NCI-H774 (cell line): ENCODE measurements around the gene MESD.

ENCODE experiments used
- DNase-seq: peaks from one replicate; lab custom pipeline; 2025; lab: John Stamatoyannopoulos, UW

Gene MESD

DNA sequence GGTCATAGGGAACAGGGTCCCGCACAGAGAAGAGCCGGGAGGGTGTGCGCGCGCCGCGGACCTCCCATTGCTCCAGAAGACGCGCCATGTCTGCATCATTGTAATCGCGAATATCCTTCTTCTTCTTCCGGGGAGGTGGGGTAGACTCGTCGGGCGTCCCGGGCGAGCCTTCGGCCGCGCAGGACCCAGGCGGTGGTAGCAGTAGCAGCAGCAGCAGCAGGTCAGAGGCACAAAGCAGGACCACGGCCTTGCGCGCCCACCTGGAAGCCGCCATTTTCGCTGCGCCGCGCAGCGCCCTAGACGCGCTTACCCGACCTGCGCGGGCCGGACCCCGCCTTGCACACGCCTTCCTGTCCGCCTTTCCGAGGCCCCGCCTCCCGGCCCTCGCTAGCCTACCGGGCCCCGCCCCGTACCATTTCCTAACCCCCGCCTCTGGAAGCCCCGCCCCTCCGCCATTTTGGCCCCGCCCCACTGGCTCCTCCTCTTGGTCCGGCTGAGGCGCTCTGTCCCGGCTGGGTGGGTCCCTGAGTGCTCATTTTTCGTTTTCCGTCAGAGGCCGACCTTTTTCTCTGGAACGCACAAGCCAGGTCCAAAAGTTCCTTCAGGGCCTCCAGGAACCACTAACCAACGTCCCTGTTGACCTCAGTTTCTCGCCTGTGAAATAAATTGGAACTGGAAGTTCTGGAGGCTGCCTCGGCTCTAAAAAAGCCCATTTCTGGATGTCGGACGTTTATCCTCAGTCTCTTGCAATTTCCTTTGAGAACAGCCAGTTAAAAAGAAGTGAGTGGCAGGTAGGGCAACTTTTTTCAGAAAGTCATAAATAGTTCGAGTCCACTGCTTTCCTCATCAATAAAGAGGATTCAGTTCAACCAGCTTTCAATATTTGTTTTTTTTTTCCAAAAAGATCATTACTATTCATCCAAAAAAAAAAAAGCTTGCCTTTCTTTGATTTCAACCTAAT, at the start of gene MESD:
Gene MESD, minus strand, starts transcription at position 302 of the 961 bp plus-strand sequence. Its CDS starts 28 bp downstream, at position 274.
- peak; percentile 90 for DNase-seq

DNA sequence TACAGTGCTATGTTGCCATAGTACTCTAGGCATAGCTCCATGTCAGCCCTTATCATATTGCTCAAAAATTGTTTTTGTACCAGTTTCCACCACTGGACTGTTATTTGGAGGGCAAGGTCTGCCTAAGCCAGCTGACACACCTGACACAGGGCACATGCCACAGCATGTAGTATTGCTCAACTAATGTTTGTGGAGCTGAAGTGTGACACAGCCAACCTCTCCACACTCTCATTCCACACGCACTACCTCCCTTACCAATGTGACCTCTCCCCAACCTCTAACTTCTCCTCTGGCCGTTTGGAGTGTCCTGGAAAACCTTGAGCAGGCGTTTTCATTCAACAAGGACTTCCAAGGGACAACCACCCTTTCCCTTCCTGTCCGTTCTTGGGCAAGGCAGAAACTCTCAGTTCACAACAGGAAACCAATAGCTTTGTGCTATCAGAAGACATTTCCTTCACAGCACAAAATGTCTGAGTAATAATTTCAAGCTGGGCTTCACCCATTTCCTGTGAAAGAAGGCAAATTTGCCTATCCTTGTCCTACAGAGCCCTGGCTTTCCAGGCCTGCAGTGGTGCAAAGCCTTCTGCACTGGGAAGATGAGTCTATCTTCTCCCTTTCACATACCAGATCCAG, 49.5 kb upstream of the MESD start:
- no peak for DNase-seq

DNA sequence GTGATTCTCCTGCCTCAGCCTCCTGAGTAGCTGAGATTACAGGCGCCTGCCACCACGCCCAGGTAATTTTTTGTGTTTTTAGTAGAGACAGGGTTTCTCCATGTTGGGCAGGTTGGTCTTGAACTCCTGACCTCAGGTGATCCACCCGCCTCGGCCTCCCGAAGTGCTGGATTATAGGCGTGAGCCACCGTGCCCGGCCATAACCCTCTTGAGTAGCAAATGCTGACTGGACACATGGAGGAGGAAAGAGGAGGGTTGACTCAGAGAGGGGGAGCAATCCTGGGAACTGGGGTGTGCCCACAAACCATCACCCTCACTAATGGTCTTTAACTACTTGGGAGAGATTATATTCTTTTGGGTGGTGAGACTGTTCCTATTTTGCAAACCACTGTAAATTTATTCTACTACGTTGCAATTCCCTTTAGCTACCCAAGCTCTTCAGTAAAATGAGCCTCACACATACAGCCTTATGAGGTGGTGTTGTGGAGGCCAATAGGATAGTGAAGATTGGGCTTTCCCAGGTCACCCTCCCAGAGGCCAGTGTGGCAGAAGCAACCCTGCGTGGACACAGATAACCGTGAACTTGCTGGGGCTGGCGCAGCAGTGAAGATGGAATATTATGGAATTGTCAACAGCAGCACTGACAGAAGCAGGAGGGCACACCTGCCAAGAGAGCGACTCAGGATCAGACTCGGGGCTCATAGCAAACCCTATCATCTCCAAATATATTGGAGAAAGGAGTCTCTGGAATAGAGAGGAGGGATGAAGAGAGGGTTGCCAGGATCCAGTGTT, 48.5 kb upstream of the MESD start:
- no peak for DNase-seq

DNA sequence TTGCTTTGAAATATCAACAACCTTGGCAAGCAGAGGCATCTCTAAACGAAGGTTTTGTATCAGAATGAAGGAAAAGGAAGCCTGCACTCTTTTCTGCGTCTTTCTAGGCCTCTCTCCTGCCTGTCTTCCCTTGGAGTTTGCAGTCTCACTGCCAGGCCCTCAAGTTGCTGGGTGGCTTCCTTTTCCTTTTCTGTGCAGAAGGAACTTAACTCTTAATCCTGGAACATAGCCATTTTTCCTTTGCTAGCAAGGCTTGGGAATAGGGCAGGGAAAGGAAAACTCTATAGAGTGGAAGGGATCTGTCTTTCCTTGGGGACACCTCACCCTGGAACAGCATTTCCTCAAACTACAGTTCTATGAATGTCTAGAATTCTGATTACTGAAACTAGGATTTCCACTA, 43.9 kb upstream of the MESD start:
- no peak for DNase-seq

DNA sequence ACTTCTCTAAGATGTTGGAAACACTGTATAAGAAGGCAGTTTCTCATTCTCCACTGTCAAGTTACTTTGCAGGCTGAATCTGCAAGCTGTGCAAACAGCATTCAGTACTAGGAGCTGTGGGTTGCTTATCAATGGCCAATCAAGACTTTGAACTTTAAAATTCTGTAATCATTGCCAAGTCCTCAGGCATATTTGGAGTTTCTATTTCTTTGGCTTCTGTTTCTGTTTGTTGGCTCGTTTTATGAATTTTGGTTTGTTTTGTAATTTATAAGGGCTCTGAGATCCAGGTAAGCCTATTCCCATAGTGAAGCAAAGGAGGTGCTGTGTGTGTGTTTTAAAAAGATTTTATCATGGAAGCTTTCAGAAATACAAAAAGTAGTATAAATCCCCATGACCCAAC, 43.2 kb upstream of the MESD start:
- no peak for DNase-seq

DNA sequence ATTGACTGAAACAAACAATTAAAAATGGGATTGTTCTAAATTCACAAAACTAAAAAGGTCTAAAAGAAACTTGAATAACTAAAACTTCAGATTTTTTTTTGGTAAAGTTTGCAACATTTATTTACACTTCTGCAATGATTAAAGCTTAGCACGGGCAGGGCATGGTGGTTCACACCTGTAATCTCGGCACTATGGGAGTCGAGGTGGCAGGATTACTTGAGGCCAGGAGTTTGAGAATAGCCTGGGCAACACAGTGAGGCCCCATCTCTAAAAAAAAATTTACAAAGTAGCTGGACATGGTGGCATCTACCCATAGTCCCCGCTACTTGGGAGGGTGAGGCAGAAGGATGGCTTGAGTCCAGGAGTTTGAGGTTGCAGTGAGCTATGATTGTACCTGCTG, 42.7 kb upstream of the MESD start:
- no peak for DNase-seq

DNA sequence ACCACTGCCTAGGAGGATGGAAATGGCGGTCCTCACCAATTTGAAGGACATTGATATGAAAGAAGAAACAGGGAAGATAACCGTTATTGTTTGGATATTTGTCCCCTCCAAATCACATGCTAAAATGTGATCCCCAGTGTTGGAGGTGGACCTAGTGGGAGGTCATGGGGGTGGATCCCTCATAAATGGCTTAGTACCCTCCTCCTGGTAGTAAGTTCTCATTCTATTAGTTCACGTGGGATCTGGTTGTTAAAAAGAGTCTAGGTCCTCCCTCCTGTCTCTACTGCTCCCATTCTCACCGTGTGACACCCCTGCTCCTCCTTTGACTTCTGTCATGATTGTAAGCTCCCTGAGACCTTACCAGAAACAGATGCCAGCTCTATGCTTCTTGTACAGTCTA, 41.6 kb upstream of the MESD start:
- DNase-seq = no peak

DNA sequence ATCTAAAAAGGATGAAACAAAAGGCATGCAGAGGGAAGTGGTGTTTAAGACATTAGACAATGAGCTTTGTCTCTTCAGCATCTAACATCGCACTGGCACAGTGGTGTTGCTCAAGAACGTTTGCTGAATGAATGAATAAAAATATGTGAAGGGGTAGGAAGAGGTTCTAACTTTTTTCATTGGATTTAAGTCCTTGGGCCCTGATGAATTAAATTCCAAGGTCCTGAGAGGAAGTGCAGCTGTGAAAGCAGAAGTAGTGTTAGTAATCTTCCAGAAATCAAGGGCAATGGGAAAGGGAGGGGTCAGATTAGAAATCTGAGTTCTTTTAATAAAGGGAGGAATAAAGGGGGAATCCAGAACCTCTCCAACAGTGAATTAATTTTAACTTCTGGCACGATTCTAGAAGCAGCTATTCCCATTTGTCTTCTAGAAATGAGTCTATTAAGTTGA, 40.7 kb upstream of the MESD start:
- DNase-seq = no peak

DNA sequence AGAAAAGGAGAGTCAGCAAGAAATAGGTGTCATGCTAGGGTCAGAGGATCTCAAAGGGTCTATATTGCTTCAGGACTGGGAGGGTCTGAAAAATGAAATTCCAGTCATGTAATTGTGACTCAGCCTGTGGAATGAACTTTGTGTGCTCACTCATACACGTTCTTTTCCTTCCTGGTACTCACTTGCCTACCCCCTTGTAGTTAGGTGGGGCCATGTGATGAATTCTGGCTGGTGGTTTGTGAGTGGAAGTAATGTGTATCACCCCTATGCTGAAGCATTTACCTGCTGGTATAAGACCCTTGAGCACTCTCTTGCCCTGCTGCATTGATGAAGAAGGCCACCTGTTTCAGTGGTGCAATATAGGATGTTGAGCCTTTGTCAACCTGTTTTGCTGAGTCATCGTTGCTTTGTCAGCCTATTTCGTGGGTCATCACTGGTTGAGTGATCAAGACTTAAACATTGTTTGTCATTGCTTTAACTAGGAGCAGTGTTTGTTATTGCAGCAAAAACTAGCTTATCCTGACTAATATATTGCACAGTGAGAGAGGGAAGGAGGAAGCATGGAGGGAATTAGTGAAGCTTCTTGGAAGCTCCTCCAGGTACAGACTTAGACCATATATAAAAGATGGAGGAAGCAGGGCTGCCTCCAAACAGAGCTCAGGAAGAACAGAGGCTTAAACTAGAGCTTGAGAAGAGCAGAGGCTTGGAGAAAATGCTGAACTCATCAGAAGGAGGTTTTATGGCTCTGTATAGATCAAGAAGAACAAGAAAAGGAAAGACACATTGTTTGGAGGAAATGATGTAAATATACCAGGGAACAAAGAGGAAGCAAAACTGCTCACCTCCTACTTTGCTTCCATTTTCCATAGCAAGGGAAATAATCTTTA, 40.0 kb upstream of the MESD start:
- DNase-seq = no peak

DNA sequence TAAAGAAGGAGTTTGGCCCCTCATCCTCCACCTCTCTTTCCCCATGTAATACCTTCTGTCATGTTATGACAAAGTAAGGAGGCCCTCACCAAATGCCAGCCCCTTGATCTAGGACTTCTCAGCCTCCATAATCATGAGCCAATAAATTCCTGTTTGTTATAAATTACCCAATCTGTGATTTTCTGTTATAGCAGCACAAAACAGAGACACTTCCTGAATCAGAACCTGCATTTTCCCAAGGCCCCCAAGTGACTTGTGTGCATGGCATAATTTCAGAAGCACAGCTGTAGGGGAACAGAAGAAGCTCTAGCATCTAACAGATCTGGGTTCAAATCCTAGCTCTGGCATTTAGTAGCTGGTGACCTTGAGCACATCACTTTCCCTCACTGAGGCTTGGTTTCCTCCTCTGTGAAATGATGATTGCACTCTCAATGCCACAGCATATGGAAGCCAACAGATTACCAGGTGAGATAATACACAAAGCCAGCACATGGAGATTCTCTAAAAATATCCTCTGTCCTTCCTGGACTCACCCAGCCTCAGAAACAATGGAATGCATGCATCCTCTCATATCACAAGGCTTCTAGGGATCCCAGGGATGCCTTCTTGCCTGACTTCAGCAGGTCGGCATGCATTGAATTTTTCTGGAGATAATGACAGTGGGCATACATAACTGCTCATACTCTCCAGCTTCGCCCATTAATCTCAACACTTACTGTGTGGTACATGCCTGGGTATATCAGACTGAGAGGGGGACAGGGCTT, 37.4 kb upstream of the MESD start:
- DNase-seq = no peak

DNA sequence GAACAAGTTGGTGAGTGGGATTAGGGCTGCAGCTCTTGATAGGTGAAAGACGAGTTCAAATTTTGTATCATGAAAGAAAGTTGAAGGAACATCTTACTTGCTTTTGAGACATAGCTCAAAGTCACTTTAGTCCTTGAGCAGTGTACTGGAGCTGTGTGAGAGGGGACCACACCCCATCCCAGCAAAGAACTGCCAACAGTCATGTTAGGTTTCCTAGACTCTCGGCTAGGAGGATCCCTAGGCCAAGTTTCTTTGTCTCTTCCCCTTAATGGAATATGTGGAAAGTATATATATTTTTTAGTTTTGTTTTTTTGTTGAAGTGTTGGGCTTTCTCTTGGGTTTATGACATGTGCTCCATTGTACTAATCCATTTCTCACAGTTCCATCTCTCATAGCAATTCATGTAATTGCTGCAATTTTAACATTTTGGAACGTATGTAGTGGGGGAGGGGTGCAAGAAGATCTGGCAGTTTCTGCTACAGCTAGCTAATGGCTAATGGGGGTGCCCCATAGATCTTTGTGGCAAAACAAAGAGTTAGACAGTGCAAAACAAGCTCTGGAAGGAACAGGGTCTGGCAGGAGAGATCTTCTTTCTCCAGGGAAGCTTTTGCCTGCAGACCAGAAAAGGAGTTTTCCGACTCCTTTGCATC, 36.2 kb upstream of the MESD start:
- DNase-seq = no peak

DNA sequence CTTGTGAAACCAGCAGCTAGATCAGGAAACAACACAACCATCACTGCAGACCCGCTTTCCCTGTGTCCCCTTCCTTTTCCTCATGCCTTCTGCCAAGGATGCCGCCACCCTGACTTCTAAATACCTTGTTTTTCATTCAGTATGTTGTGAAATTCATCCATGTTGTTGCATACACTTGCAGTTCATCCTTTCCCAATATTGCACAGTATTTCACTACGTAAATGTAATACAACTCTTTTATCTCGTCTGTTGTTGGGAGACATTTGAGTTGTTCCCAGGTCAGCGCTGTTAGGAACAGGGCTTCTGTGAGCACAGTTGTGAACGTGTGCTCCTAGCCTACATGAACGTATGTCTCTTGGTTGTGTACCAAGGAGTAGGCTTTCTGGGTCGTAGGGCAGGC, 35.3 kb upstream of the MESD start:
- DNase-seq = no peak

DNA sequence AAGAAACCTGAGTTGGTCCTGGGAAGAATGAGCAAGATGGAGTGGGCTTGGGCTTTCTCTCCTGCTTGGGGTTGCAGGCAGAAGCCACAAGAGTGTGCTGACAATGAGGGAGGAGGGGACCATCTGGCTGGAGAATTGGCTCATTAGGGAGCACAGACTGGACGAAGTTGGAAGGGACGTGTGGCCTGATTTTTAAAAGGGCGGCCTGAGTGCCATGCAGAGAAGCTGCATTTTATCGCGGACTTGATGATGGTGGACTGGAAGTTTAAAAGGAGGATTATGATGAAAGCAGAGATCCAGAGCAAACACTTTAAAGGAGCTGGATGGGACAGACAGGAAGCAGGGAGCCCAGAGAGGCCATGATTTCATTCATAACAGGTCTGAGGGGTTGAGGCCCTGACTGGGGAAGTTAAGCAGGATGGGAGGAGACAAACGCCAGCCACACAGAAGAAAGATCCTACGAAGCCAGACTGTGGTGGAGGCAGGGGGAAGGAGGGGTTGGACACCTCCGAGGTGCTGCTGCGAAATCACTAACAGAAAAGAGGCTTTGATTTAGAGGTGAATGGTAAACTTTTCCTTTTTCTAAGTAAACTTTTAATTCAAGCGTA, 34.8 kb upstream of the MESD start:
- no peak for DNase-seq

DNA sequence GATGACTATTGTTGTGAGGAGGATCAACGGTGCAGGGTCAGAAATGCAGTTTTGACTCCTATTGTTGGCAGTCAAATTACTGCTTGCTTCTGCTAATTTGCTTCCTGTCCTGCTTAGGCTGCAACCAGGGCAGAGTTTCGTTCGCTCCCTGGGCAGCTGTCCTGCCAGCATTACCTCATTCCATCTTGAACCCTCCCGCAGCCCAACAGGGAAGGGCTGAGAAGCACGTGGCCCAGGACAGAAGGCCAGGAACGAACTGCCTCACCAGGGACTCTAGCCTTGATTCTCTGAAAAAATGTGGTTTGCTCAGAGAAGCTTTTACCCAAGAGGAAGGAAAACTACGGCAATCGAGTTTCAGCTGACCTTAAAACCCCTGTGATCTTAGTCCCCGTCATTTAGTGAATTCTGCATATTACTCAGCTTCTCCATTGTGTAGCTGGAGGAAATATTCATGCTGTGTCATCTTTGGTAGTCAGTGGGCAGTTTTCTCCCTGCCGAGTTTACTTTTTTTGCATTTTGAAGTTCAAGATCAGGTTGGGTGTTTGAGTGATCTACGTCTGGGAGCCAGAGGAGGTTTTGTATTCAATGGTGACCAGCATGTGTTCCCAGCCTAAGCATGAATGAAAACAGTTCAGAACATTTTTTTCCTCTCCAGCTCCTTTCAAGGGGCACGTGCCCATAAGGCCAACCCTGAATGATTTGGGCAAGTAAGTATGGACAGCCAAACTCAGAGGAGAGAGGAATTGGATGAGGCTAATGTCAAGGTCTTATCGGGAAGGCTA, 34.1 kb upstream of the MESD start:
- no peak for DNase-seq

DNA sequence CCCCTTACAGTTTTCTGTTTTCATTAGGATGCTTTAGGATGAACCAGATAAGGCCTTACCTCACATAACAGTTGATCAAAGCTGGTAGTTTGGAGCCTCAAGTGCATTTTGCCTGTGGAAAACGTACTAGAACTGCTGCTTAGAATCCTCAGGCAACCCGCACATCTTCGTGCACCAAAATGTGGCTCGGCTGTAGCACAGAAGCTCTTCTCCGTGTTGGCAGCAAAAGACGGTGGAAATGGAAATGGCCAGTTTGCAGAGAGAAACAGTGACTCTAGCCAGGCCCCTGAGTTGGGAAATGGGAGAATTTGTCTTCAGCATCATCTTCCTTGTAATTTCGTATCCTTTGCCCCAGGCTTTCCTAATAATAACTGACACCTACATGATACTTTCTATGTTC, 31.7 kb upstream of the MESD start:
- DNase-seq = no peak

DNA sequence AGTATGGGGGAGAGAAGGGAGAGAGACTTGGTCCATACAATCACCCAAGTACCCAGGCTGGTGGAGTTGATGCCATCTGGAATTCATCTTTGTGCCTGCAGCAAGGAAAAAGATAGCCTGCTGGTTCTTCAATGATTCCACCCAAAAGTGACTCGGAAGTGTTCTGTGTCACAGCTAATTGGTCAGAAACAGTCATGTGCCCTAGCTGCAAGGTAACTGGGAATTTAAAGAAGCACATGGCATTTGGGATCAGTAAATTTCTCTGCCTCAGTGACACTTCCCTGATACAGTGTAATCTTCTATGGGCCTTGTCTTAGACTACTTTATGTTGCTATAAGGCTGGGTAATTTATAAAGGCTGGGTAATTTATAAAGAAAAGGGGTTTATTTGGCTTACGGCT, 28.6 kb upstream of the MESD start:
- DNase-seq = no peak

DNA sequence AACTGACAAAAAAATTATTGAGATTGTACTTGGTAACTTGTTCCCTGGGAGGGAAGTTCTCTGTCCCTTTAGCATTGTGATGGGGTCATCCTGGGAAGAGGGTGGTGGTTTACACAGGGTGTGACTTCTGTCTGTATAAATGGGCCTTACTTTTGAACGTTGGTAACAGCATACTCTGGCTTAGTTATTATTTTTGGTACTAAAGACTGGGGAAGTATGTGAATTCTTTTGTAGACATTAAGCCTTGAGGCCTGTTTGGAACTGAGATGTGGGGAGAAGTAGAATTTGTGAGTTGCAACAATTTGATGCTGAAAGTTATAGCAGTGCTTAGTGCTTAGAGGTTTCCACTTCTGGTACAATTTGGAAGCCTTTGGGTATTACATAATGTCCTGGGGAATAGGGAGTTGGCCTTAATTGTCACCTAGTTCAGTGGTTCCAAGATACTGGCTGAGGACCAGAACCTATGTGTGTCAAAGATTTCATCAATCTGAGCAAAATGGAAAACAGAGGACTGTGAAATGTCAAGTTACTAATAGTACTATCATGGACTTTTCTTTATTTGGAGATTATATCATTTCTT, 27.0 kb upstream of the MESD start:
- DNase-seq = no peak

DNA sequence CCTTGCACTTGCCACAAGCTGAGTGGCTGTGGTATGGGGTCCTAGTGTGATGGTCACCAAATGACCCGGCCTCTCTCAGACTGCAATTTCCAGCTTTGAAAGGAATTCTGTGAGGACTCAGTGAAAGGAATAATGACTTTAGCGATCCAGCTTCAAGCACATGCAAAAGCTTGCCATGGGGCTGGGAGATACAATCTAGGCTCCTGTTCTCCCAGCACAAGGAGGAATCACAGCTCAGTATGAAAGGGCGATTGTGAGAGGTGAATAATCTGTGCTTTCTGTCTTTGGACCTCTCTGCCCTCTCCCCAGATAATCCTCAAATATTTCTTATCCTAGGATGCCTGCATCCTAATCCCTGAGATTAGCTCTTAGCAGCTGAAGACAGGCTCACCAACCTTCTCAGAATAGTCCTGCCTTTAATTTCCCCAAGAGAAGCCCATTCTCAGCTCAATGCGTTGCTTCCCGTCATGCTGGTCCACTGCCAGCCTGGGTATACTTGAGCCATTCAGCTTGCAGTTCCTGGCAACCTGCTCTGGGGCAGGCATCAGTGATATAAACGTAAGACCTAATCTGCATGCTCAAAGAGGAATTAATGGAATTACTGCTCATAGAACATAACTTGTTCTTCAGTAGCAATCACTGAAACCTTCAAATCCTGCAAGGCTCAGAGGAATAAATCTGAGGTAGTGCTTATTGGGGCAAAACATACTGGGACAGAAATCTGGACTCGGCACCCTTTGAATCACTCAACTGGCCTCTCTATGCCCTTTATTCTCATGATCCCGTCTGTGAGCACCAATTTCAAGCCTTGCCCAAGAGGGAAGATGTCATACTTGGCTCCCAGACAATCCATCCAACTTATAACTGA, 26.2 kb upstream of the MESD start:
- DNase-seq = no peak
